Activated CD4-positive, alpha-beta T cell treated with anti-CD3 and anti-CD28 coated beads, Interleukin-2, amount 50 U/mL, for 16 hours (primary cell): ENCODE data around the gene CSTA.
A peak's percentile ranks its signal among the peaks of the same experiment; 100 is the strongest.

ENCODE experiments used
- DNase-seq: peaks from one replicate; pipeline ENCODE4 v3.0.0-alpha.2; 2020

CSTA gene

GRCh38 chr3:122324871-122325323 is at the start of gene CSTA:
CSTA (plus strand) TSS chr3:122325248; CDS start chr3:122325293, 45 bp downstream.
- no peak for DNase-seq

GRCh38 chr3:122281891-122282290 is 43.2 kb upstream of the CSTA start:
- no peak for DNase-seq

- DNase-seq, result no peak
These were observed 41.1 kb upstream of the CSTA start for GRCh38 chr3:122283796-122284445.

GRCh38 chr3:122284486-122284885 is 40.6 kb upstream of the CSTA start:
- DNase-seq, result no peak

GRCh38 chr3:122294359-122294758 is 30.7 kb upstream of the CSTA start:
- DNase-seq, result no peak

GRCh38 chr3:122295266-122296062 is 29.6 kb upstream of the CSTA start:
- peak; percentile 6 for DNase-seq

GRCh38 chr3:122298239-122298638 is 26.8 kb upstream of the CSTA start:
- DNase-seq, result peak; percentile 47

- DNase-seq, result peak; percentile 27
These were observed 25.8 kb upstream of the CSTA start for GRCh38 chr3:122299215-122299614.

- DNase-seq, result peak; percentile 59
These were observed 25.1 kb upstream of the CSTA start for GRCh38 chr3:122299872-122300460.

GRCh38 chr3:122301063-122301462 is 24.0 kb upstream of the CSTA start:
- DNase-seq, result no peak

GRCh38 chr3:122305818-122306621 is 19.0 kb upstream of the CSTA start:
- no peak for DNase-seq

GRCh38 chr3:122306622-122306953 is 18.5 kb upstream of the CSTA start:
- DNase-seq, result no peak

- no peak for DNase-seq
These were observed 17.9 kb upstream of the CSTA start for GRCh38 chr3:122307094-122307687.

GRCh38 chr3:122307976-122308375 is 17.1 kb upstream of the CSTA start:
- no peak for DNase-seq

- DNase-seq, result no peak
These were observed 14.7 kb upstream of the CSTA start for GRCh38 chr3:122310361-122310760.

GRCh38 chr3:122312826-122313225 is 12.2 kb upstream of the CSTA start:
- no peak for DNase-seq

GRCh38 chr3:122313281-122313680 is 11.8 kb upstream of the CSTA start:
- DNase-seq, result no peak

- no peak for DNase-seq
These were observed 10.7 kb upstream of the CSTA start for GRCh38 chr3:122314228-122314876.

GRCh38 chr3:122315619-122316018 is 9.4 kb upstream of the CSTA start:
- no peak for DNase-seq

GRCh38 chr3:122316368-122316767 is 8.7 kb upstream of the CSTA start:
- DNase-seq, result no peak

- DNase-seq, result no peak
These were observed 6.4 kb upstream of the CSTA start for GRCh38 chr3:122318620-122319019.
